ENCODE results near the gene PTPRCAP.

The PTPRCAP gene

DNA sequence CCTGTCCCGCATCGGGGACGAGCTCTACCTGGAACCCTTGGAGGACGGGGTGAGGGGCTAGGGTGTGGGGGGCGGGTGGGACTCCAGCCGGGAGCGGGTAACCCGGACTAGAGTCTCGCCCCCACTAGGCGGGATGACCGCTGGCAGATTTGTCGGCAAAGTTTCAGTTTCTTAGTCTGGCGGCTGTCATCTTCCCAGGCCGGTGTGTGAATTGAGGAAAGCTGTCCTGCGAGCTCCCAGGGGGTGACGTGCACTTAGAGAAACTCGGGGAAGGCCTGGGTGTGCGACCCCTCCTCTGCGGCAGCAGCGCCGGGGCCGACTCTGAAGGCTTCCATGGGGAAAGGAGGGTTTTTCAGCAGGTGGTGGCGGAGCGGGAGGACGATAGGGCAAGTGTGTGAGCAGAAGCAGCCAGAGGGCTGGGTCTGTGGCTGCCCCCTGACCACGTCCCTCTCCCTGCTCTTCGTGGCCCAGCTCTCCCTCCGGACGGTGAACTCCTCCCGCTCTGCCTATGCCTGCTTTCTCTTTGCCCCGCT is 45.2 kb downstream of the PTPRCAP start:
- DNase-seq (ENCODE audit: extremely low read depth, low read depth): no peak
- TF ChIP-seq, protein P1, sequence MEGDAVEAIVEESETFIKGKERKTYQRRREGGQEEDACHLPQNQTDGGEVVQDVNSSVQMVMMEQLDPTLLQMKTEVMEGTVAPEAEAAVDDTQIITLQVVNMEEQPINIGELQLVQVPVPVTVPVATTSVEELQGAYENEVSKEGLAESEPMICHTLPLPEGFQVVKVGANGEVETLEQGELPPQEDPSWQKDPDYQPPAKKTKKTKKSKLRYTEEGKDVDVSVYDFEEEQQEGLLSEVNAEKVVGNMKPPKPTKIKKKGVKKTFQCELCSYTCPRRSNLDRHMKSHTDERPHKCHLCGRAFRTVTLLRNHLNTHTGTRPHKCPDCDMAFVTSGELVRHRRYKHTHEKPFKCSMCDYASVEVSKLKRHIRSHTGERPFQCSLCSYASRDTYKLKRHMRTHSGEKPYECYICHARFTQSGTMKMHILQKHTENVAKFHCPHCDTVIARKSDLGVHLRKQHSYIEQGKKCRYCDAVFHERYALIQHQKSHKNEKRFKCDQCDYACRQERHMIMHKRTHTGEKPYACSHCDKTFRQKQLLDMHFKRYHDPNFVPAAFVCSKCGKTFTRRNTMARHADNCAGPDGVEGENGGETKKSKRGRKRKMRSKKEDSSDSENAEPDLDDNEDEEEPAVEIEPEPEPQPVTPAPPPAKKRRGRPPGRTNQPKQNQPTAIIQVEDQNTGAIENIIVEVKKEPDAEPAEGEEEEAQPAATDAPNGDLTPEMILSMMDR (IDR thresholded peaks at IDR 0.05; ENCODE audit: low read depth, low read length): no peak

DNA sequence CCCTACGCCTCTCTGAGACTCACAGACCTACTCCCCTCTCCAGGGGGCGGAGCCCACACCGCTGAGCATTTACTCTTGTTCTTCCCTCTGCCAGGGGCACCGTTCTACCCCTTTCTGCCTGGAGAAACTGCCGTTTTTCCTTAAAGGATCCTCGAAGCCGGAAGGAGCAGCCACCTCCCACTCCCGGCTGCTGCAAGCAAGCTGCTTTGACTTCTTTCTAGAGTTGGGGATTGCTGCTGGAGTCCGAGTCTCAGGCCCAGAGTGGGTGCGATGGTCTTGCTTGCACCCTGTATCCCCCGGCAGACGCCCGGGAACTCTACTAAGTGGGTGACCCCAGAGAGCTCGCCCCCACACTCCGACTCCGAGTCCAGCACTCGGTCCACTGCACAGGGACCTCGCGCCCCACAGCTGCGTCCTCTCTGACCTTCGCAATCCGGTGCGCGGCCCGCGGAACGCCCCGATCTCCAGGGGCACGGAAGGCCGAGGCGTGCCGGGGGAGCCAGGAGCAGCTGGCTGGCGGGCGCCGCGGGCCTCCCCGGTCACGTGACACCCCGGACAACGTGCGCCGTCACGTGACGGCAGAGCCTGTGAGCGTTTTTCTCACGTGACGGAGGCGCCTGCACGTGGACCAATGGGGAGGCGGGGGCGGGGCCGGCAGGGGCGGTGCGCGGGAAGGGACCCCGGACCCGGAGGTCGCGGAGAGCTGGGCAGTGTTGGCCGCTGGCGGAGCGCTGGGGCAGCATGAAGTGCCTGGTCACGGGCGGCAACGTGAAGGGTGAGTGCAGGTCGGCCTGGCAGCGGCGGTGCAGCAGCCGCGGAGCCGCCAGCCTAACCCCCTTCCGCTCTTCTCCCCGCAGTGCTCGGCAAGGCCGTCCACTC is 45.9 kb downstream of the PTPRCAP start, which contains the start of gene RAD9A:
TSS of gene RAD9A (plus strand) at position 683 of the 879 bp plus-strand sequence. CDS start at position 742, 59 bp downstream.
- TF ChIP-seq, protein P1 (IDR thresholded peaks at IDR 0.05; ENCODE audit: low read depth, low read length): no peak
- peak; percentile 78 for DNase-seq (ENCODE audit: extremely low read depth, low read depth)

DNA sequence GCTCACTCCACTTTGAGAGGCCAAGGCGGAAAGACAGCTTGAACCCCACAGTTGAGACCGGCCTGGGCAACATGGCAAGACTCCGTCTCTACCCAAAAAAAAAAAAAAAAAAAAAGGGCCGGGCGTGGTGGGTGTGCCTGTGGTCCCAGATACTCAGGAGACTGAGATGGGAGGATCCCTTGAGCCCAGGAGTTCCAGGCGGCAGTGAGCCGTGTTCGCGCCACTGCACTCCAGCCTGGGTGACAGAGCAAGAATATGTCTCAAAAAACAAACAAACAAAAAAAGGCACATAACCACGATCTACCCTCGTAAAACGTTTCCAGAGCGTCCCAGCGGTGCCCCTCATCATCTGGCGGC is 46.6 kb downstream of the PTPRCAP start:
- no peak for DNase-seq (ENCODE audit: extremely low read depth, low read depth)
- TF ChIP-seq, protein P1 (IDR thresholded peaks at IDR 0.05; ENCODE audit: low read depth, low read length): no peak

DNA sequence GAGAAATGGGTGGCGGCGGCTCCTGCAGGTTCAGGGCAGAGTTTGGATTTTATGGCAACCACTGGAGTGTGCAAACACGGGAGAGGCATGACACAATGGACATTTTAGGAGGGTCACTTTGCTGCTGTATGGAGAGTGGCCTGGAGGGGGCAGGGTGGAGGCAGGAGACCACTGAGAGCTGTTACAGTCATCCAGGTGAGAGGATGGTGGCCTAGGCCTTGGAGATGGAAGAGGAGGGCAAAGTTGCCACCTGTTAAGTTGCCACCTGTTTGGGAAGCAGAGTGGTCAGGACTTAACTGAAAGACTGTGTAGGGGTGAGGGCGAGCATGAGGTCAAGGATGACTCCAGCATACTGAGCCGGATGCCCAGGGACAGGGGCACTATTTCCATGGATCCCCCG is 48.0 kb downstream of the PTPRCAP start:
- no peak for DNase-seq (ENCODE audit: extremely low read depth, low read depth)
- TF ChIP-seq, protein P1 (IDR thresholded peaks at IDR 0.05; ENCODE audit: low read depth, low read length): peak; percentile 57

DNA sequence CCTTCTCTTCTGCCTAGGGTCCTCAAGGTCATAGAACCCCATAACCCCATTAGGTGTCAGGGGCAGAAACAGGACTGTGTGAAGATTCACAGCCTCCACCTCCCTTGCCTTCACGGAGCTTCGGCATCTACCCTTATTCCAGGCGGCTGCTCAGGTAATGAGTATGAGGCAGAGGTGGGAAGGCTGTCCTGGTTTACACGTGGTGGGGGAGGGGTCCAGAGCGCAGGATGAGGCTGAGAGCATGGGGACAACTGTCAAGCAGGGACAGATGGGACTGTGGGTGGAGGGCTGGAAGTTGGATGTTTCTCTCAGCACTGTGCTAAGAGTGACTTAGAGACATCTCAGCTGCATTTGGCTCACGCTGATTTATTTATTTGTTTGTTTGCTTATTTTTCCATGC is 50.0 kb downstream of the PTPRCAP start:
- TF ChIP-seq, protein P1 (IDR thresholded peaks at IDR 0.05; ENCODE audit: low read depth, low read length): no peak
- DNase-seq (ENCODE audit: extremely low read depth, low read depth): no peak

DNA sequence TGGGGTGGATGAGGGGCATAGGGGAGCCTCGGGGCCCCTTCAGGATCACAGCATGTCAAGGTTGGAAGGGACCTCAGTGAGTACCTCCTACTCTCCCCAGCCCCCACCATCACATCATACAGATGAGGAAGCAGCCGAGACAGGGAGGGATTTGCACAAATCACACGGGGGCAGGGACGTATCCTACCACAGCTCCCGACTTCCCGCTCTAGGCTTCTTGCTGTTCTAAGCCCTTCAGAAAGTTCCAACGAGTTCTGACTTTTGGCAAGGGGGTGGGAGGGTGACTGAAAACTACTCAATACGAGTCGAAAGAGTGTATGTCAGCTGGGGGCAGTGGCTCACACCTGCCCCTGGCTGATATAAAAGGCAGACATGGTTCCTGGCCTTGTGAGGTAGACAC is 50.4 kb downstream of the PTPRCAP start:
- TF ChIP-seq, protein P1 (IDR thresholded peaks at IDR 0.05; ENCODE audit: low read depth, low read length): no peak
- DNase-seq (ENCODE audit: extremely low read depth, low read depth): no peak

All from AG09319 (cell line).